HepG2 (cell line): Measurements from ENCODE around the gene ITPR1. TPM values are rescaled to one million over a fixed set of nuclear protein-coding genes. Genes with fewer than 3 reads are reported as not detected.
"Not testable (repeated sequence)": the region's sequence is repeated elsewhere in the genome, so short reads cannot be mapped to it uniquely, and the experiment has no call there.

ENCODE experiments used
- ATAC-seq: fragments of 200-7000 bp; cut with Tn5 transposase; 3 replicates; pipeline ENCODE4 v1.9.1; 2020; ENCODE audit warnings: mild to moderate bottlenecking, moderate library complexity
- BruUV-seq: library from RNA; stranded (reverse); fragments of 400-500 nt; replicated peaks from 2 replicates; lab custom pipeline; 2021; lab: Mats Ljungman, UMichigan
- CTCF ChIA-PET: fragments of 300-600 bp; formaldehyde crosslinking; extraction: SDS; loops from one replicate; lab custom pipeline; 2021; ENCODE audit warnings: low total read pairs, inconsistent platforms, low intra/inter-chr PET ratio; lab: Yijun Ruan, JAX
- POLR2A ChIA-PET: fragments of 350-600 bp; sonication (Branson Sonifier 250); formaldehyde crosslinking; loops from one replicate; lab custom pipeline; 2020; ENCODE audit warnings: antibody characterized with exemption, inconsistent platforms; lab: Yijun Ruan, JAX
- DNase-seq: peaks from one replicate; pipeline ENCODE4 v3.0.0-alpha.2; 2015; ENCODE audit warnings: low spot score
- FAIRE-seq: peaks from 3 replicates; lab custom pipeline; 2011; peaks lifted over from hg19 to GRCh38; lab: Jason Lieb, UNC
- H2AFZ ChIP-seq: one replicate; pipeline ENCODE4 v1.6.1; 2011; ENCODE audit warnings: low read length, inconsistent platforms
- H3K27ac ChIP-seq: fragments of 300-600 bp; 3 replicates; pipeline ENCODE4 v1.8.0; 2011; ENCODE audit warnings: mixed run types, mild to moderate bottlenecking, mixed read lengths, low read length, inconsistent platforms; ENCODE audit not compliant: insufficient read depth; ENCODE audit errors: extremely low read length
- H3K27me3 ChIP-seq, 2 experiments: fragments of 200-600 bp in 1 of 2; 2 replicates in 1 of 2; 3 replicates in 1 of 2; pipeline versions ENCODE4 v1.6.0 to v1.8.0; 2011; ENCODE audit warnings: low read length in 2 of 2, mild to moderate bottlenecking in 2 of 2, moderate library complexity in 2 of 2, inconsistent platforms in 1 of 2; ENCODE audit not compliant: insufficient read depth in 2 of 2, control insufficient read depth in 1 of 2
- H3K36me3 ChIP-seq, 2 experiments: fragments of 200-600 bp in 1 of 2; replicated peaks in 1 of 2; 2 replicates in 1 of 2; 3 replicates in 1 of 2; pipeline versions ENCODE4 v1.5.1 to v1.8.0; 2011; ENCODE audit warnings: low read length in 2 of 2, inconsistent platforms in 1 of 2; ENCODE audit not compliant: insufficient read depth in 2 of 2, control insufficient read depth in 1 of 2
- H3K4me1 ChIP-seq: 2 replicates; pipeline ENCODE4 v1.5.1; 2012; ENCODE audit warnings: low read length, inconsistent platforms; ENCODE audit not compliant: insufficient read depth
- H3K4me2 ChIP-seq: 2 replicates; pipeline ENCODE4 v1.6.0; 2011; ENCODE audit warnings: low read depth, low read length, inconsistent platforms
- H3K4me3 ChIP-seq, 3 experiments: fragments of 200-600 bp in 1 of 3; sonication (generic), shearing (Covaris generic) in 1 of 3; replicated peaks in 1 of 3; 2 replicates each; pipeline ENCODE4 v1.5.1; 2011 to 2016; ENCODE audit warnings: low read length in 3 of 3, inconsistent platforms in 2 of 3, low read depth in 2 of 3, mild to moderate bottlenecking in 2 of 3, control low read depth in 1 of 3, mixed read lengths in 1 of 3; ENCODE audit not compliant: insufficient read depth in 1 of 3
- H3K79me2 ChIP-seq: one replicate; pipeline ENCODE4 v1.6.1; 2011; ENCODE audit warnings: low read length, inconsistent platforms; ENCODE audit not compliant: insufficient read depth
- H3K9ac ChIP-seq: 2 replicates; pipeline ENCODE4 v1.6.0; 2011; ENCODE audit warnings: mild to moderate bottlenecking, low read depth, low read length, inconsistent platforms; ENCODE audit not compliant: insufficient read depth
- H3K9me3 ChIP-seq: 2 replicates; pipeline ENCODE4 v1.5.1; 2012; ENCODE audit warnings: mild to moderate bottlenecking, low read length
- H4K20me1 ChIP-seq: 2 replicates; pipeline ENCODE4 v1.6.0; 2011; ENCODE audit warnings: inconsistent platforms, mild to moderate bottlenecking, low read length, moderate library complexity; ENCODE audit not compliant: insufficient read depth
- CENPX ChIP-seq: sonication (generic); formaldehyde crosslinking; IDR thresholded peaks from 2 replicates; pipeline ENCODE4 v1.9.0; 2021; ENCODE audit warnings: mild to moderate bottlenecking, missing genetic modification reagents, moderate library complexity
- NR2F6 ChIP-seq, 2 experiments: IDR thresholded peaks; 2 replicates each; pipeline ENCODE4 v1.6.1; 2016; ENCODE audit warnings: antibody characterized with exemption in 1 of 2, mild to moderate bottlenecking in 1 of 2
- ZNF512B ChIP-seq: sonication (generic); formaldehyde crosslinking; IDR thresholded peaks from 2 replicates; pipeline ENCODE4 v1.5.1; 2020; ENCODE audit warnings: missing genetic modification reagents, mild to moderate bottlenecking, borderline replicate concordance
- ZNF720 ChIP-seq: sonication (generic); formaldehyde crosslinking; IDR thresholded peaks from 2 replicates; pipeline ENCODE4 v1.4.0; 2020; ENCODE audit warnings: missing genetic modification reagents
- WGBS: methylation state at CpG from one replicate; pipeline ENCODE4 v1.1.6; 2017; ENCODE audit warnings: low lambda C conversion rate; 5-methylcytosine and 5-hydroxymethylcytosine counted together
- in situ Hi-C: cut with HindIII; loops from 2 replicates; pipeline ENCODE4 v1.10.0; 2017; ENCODE audit warnings: low pct_unique_long_range_greater_than_20kb; ENCODE audit not compliant: extremely low pct_ligation_motif_present
- intact Hi-C: fragments of 100-400 bp; cut with micrococcal nuclease; formaldehyde crosslinking; loops from one replicate; pipeline ENCODE4 v1.10.0; 2022; ENCODE audit not compliant: unreplicated experiment
- polyA plus RNA-seq, 8 experiments: library from polyadenylated mRNA; depleted of rRNA in 3 of 8; stranded (reverse) in 7 of 8; unstranded in 1 of 8; fragments of >200 nt; fragmentation: Illumina TruSeq in 4 of 8; extraction: Trizol in 4 of 8; gene quantifications; 2 replicates each; pipeline versions ENCODE4 v1.2.1 to v1.2.3, GENCODE V29; 2011 to 2016; ENCODE audit warnings: low read depth in 4 of 8, missing spikeins in 1 of 8, mixed read lengths in 1 of 8; ENCODE audit not compliant: insufficient read depth in 1 of 8
- total RNA-seq, 5 experiments: library from RNA; depleted of rRNA; stranded (reverse); fragments of >200 nt; fragmentation: Illumina TruSeq; extraction: Trizol; gene quantifications; 2 replicates each; pipeline ENCODE4 v1.2.3, GENCODE V29; 2016; ENCODE audit warnings: low read depth in 1 of 5

Gene ITPR1
- total and polyA plus RNA-seq, 2 of the 13 experiments (the other 11 are each of a cell fraction or from before 2014, with no cell fraction given), result 10.0 to 11.4 TPM

GRCh38 chr3:4454142-4454541, 39.0 kb upstream of the ITPR1 start (continued):
- TF ChIP-seq ZNF512B (CRISPR knock-in tag), result no peak
- no peak for TF ChIP-seq ZNF720 (CRISPR knock-in tag)
- no peak for TF ChIP-seq CENPX (CRISPR knock-in tag)
- TF ChIP-seq NR2F6 (IDR thresholded peaks at IDR 0.05), result no peak
- no peak for TF ChIP-seq NR2F6 (CRISPR knock-in tag; IDR thresholded peaks at IDR 0.05)
- TF ChIP-seq, all 625 proteins: peak for 0

- H4K20me1 ChIP-seq, H3K27ac ChIP-seq, H3K9ac ChIP-seq, H3K36me3 ChIP-seq, CTCF ChIA-PET, ATAC-seq, in situ Hi-C loops, H2AFZ ChIP-seq, BruUV-seq, H3K27me3 ChIP-seq, H3K4me3 ChIP-seq, POLR2A ChIA-PET, H3K79me2 ChIP-seq, DNase-seq, intact Hi-C loops, FAIRE-seq, H3K9me3 ChIP-seq, H3K4me2 ChIP-seq: not testable (repeated sequence)
- 96% methylated on average over 14 of the region's 14 CpGs for WGBS
- H3K4me1 ChIP-seq, result peaks cover 23% of the 10 kb centered on the region
Observed at GRCh38 chr3:4456780-4457179, 36.4 kb upstream of the ITPR1 start.
